ENCODE measurements around the gene NFIA. TPM values are rescaled to one million over a fixed set of nuclear protein-coding genes. Genes with fewer than 3 reads are reported as not detected.

The NFIA gene
- total RNA-seq (100 to 1,000 TPM; 108 to 127 (median 113) TPM), polyA plus RNA-seq (15.9 TPM)
- long read RNA-seq, donor 1, full-length matches to known transcripts: 180 of 274 reads
- long read RNA-seq, donor 1, partial matches to known transcripts: 28 of 274 reads
- long read RNA-seq, donor 1, other reads (novel, unspliced or antisense): 66 of 274 reads
- long read RNA-seq, donor 2, full-length matches to known transcripts: 35 of 51 reads
- long read RNA-seq, donor 2, partial matches to known transcripts: 7 of 51 reads
- long read RNA-seq, donor 2, other reads (novel, unspliced or antisense): 9 of 51 reads
- long read RNA-seq, donor 3, full-length matches to known transcripts: 135 of 293 reads
- long read RNA-seq, donor 3, partial matches to known transcripts: 83 of 293 reads
- long read RNA-seq, donor 3, other reads (novel, unspliced or antisense): 75 of 293 reads
- long read RNA-seq, donor 4, full-length matches to known transcripts: 35 of 57 reads
- long read RNA-seq, donor 4, partial matches to known transcripts: 8 of 57 reads
- long read RNA-seq, donor 4, other reads (novel, unspliced or antisense): 14 of 57 reads

GRCh38 chr1:61082311-61083012, at the start of gene NFIA:
NFIA (plus strand) TSS chr1:61082561.
- H3K4me1 ChIP-seq (ENCODE audit: control insufficient read depth, insufficient read depth, low read length): peaks cover 8% of the 10 kb centered on the region
- DNase-seq (peak; percentile 60 to 84 (median 78)), ATAC-seq (peak; percentile 41 to 45)
- peak within 1 kb of the TSS; percentile 98 for H3K4me3 ChIP-seq (ENCODE audit: low read length)
- H3K27ac ChIP-seq (ENCODE audit: low read length): peak within 1 kb of the TSS; percentile 99
- intact Hi-C loops (cut with DNase I): loop anchor here in 3 of 4 donors (2.0 to 10.0 kb wide), 5 partner anchors 30 to 372 kb away; no protein-coding TSS in a partner anchor
- H3K27me3 ChIP-seq (ENCODE audit: control insufficient read depth, insufficient read depth): no peaks in the 10 kb centered on the region
- WGBS: under 1% methylated on average over 64 of the region's 73 CpGs
- no peaks in the 10 kb centered on the region for H3K9me3 ChIP-seq (ENCODE audit: control insufficient read depth, low read length)

DNA sequence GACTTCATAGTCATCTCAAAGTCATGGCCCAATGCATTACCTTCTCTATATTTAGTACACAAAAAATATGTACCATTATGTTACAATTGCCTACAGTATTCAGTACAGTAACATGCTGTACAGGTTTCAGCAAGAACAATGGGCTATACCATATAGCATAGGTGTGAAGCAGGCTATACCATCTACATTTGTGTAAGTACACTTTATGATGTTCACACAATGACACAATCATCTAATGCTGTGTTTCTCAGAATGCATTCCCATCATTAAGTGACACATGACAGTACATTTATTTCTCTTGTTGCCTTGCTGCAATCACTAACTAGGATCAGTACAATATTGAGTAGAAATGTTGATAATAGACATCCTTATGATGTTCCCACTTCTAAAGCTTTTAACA, 46.5 kb upstream of the NFIA start:
- no peaks in the 10 kb centered on the region for H3K27me3 ChIP-seq (ENCODE audit: control insufficient read depth, insufficient read depth)
- DNase-seq: no peak
- no peaks in the 10 kb centered on the region for H3K9me3 ChIP-seq (ENCODE audit: control insufficient read depth, low read length)
- intact Hi-C loops (cut with DNase I): no loop called here
- no peaks in the 10 kb centered on the region for H3K4me1 ChIP-seq (ENCODE audit: control insufficient read depth, insufficient read depth, low read length)
- H3K4me3 ChIP-seq (ENCODE audit: low read length): no peak overlapping the region
- no peak overlapping the region for H3K27ac ChIP-seq (ENCODE audit: low read length)
- no peak for ATAC-seq

DNA sequence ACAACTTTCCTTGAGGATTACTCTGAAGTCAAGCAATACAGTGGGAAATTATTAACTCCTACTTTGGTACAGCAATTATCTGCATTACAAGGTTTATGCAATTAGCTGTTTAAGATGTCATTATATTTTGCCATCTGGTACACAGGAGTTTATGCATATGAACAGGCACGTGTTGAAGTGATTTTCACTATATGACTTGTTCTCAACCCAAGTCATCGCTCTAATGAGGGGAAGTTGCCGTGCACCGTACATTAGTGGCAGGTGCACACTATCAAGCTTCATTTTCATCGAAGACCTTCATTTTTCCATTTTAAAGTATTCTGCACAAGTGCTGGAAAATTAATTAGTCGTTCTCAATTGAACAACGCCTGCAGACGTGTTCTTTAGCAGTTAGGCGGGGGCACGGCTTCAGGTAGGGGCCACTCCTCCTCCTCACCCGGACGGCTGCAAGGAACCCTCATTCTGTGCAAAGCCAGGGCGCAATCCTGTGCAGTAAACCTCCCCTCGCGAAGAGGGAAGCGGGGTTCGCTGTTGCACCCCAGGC, 39.8 kb upstream of the NFIA start:
- no peak for DNase-seq
- no peak overlapping the region for H3K27ac ChIP-seq (ENCODE audit: low read length)
- H3K4me1 ChIP-seq (ENCODE audit: control insufficient read depth, insufficient read depth, low read length): no peaks in the 10 kb centered on the region
- H3K27me3 ChIP-seq (ENCODE audit: control insufficient read depth, insufficient read depth): no peaks in the 10 kb centered on the region
- WGBS: 31% methylated on average over 17 of the region's 17 CpGs
- no peak for ATAC-seq
- no peaks in the 10 kb centered on the region for H3K9me3 ChIP-seq (ENCODE audit: control insufficient read depth, low read length)
- peak overlapping the region; percentile 50 for H3K4me3 ChIP-seq (ENCODE audit: low read length)
- intact Hi-C loops (cut with DNase I): loop anchor here (2.0 to 10.0 kb wide), 9 partner anchors 60 to 1068 kb away; no protein-coding TSS in a partner anchor

DNA sequence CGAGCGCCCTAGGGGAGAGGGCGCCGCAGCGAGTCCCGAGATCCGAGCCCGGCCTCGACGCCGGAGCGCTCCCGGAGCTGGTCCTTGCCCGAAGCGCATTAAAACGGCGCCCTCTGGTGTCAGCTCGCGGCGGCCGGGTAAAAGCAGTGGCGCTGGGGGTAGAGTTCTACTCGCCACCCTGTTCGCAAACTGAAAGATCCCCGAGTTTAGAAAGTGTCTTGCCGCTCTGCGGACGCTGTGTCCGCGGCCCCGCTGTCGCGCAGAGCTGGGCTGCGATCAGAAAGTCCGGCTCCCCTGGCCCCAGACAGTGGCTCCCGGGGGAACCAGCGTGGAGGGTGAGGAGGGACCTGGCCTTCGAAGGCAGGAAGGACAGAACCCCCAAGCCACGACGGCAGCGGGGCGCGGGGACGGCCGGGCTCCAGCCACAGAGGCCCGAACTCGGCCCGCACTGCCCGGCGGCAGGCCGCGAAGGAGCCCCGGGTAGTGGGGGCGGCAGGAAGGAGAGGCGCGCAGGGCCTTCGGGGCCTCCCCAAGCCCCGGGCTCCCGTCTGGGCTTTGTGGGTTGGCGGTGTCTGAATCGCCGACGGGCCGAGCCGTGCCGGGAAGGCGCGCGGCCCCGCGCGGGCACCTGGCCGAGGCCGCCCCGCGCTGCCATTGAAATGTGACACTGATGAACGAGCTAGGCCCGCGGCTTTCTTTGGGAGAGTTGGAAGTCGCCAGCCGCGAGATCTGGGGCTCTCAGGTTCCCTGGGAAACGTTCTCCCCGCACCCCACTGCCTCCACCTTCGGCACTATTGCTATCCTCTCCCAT, 39.1 kb upstream of the NFIA start:
- Histone ChIP-seq H3K9me3 (ENCODE audit: control insufficient read depth, low read length) (no peaks in the 10 kb centered on the region), H3K27me3 (ENCODE audit: control insufficient read depth, insufficient read depth) (no peaks in the 10 kb centered on the region), H3K27ac (ENCODE audit: low read length) (peak overlapping the region; percentile 31), H3K4me1 (ENCODE audit: control insufficient read depth, insufficient read depth, low read length) (no peaks in the 10 kb centered on the region), H3K4me3 (ENCODE audit: low read length) (peak overlapping the region; percentile 50)
- ATAC-seq (peak; percentile 96 to 97), DNase-seq (peak; percentile 92 to 97 (median 96))
- WGBS: 8% methylated on average over 85 of the region's 85 CpGs
- intact Hi-C loops (cut with DNase I): loop anchor here (2.0 to 10.0 kb wide), 9 partner anchors 61 to 1068 kb away; no protein-coding TSS in a partner anchor

DNA sequence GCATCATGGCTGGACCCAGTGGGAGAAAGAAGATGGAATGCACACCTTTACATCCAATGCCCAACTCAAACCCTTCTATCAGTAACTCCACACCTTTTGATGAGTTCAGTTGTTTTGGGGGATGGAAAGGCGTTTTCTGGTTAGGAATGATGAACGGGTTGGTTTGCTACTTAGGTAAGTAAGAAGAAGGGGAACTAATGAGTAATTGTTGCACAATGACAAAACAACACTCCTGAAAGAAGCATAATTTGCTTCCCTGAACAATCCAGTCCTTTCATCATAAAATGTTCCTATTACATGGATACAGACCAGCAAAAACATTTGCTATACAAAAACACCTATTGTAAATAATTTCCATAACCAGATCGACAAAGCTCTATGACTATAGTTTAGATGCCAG, 35.9 kb upstream of the NFIA start:
- no peak overlapping the region for H3K4me3 ChIP-seq (ENCODE audit: low read length)
- intact Hi-C loops (cut with DNase I): loop anchor here in 2 of 4 donors (10.0 kb wide), 2 partner anchors 808 to 1072 kb away; no protein-coding TSS in a partner anchor
- no peaks in the 10 kb centered on the region for H3K9me3 ChIP-seq (ENCODE audit: control insufficient read depth, low read length)
- no peak overlapping the region for H3K27ac ChIP-seq (ENCODE audit: low read length)
- no peaks in the 10 kb centered on the region for H3K4me1 ChIP-seq (ENCODE audit: control insufficient read depth, insufficient read depth, low read length)
- ATAC-seq: no peak
- H3K27me3 ChIP-seq (ENCODE audit: control insufficient read depth, insufficient read depth): no peaks in the 10 kb centered on the region
- no peak for DNase-seq
- WGBS: 90% methylated on average over 3 of the region's 3 CpGs

GRCh38 chr1:61047061-61047460, 35.3 kb upstream of the NFIA start:
- 92% methylated on average over 3 of the region's 3 CpGs for WGBS
- no peaks in the 10 kb centered on the region for H3K4me1 ChIP-seq (ENCODE audit: control insufficient read depth, insufficient read depth, low read length)
- no peaks in the 10 kb centered on the region for H3K27me3 ChIP-seq (ENCODE audit: control insufficient read depth, insufficient read depth)
- no peak overlapping the region for H3K27ac ChIP-seq (ENCODE audit: low read length)
- no peaks in the 10 kb centered on the region for H3K9me3 ChIP-seq (ENCODE audit: control insufficient read depth, low read length)
- intact Hi-C loops (cut with DNase I): loop anchor here in 2 of 4 donors (10.0 kb wide), 2 partner anchors 808 to 1072 kb away; no protein-coding TSS in a partner anchor
- H3K4me3 ChIP-seq (ENCODE audit: low read length): no peak overlapping the region
- ATAC-seq (no peak), DNase-seq (no peak)

GRCh38 chr1:61049850-61050540, 32.4 kb upstream of the NFIA start:
- DNase-seq (peak; percentile 93 to 97 (median 97)), ATAC-seq (peak; percentile 86 to 87)
- intact Hi-C loops (cut with DNase I): loop anchor here (5.0 to 10.0 kb wide), 11 partner anchors 132 to 1075 kb away; no protein-coding TSS in a partner anchor
- H3K4me1 ChIP-seq (ENCODE audit: control insufficient read depth, insufficient read depth, low read length): peaks cover 6% of the 10 kb centered on the region
- no peaks in the 10 kb centered on the region for H3K9me3 ChIP-seq (ENCODE audit: control insufficient read depth, low read length)
- peak overlapping the region; percentile 94 for H3K4me3 ChIP-seq (ENCODE audit: low read length)
- under 1% methylated on average over 48 of the region's 48 CpGs for WGBS
- no peaks in the 10 kb centered on the region for H3K27me3 ChIP-seq (ENCODE audit: control insufficient read depth, insufficient read depth)
- peak overlapping the region; percentile 85 for H3K27ac ChIP-seq (ENCODE audit: low read length)

DNA sequence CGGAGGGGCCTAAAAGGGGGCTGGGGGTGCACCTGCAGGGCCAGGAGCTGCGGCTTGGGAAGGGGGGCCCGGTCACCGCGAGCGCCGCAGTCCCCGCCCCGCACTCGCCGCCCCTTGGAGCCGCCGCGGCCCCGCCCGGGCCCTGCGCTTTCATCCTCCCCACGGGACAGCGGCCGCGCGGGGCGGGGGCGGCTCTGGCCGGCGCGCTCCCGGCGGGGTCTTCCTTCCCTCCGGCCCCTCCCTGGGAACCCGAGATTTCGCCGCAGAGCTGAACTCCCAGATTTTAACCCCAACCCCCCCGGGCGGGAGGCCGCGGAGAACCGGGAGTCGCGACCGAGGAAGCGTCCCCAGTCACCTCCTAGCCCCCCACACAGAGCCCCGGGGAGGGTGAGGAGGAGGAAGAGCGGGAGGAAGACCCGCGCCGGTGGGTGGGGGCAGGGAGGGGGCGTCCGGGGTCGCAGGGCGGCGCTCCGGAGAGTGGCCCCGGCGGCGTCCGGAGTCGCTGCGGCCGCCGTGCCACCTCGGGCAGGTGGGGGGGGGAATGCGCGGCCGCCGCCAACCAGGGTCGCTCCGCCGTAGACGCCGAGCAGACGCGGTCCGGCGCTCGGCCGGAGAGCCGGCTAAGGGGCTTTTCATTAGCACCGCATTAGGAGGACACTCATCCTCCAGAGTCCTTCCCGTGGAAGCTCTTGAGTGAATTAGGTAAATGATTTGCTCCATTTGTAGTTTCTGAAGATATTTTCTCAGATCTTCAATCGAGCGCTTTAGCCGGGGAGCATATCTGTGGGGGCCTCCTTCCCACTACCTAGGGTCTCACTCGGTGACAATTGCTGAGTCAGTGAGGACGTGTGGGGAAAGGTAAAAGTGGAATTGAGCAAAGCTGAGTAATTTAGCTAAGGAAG, 31.6 kb upstream of the NFIA start:
- H3K27ac ChIP-seq (ENCODE audit: low read length): peak overlapping the region; percentile 85
- H3K4me1 ChIP-seq (ENCODE audit: control insufficient read depth, insufficient read depth, low read length): peaks cover 6% of the 10 kb centered on the region
- ATAC-seq: peak; percentile 84 to 90
- H3K9me3 ChIP-seq (ENCODE audit: control insufficient read depth, low read length): no peaks in the 10 kb centered on the region
- H3K27me3 ChIP-seq (ENCODE audit: control insufficient read depth, insufficient read depth): no peaks in the 10 kb centered on the region
- peak; percentile 82 to 92 (median 91) for DNase-seq
- WGBS: under 1% methylated on average over 85 of the region's 85 CpGs
- peak overlapping the region; percentile 94 for H3K4me3 ChIP-seq (ENCODE audit: low read length)
- intact Hi-C loops (cut with DNase I): loop anchor here (5.0 to 10.0 kb wide), 10 partner anchors 132 to 804 kb away; no protein-coding TSS in a partner anchor

GRCh38 chr1:61051443-61051718, 31.0 kb upstream of the NFIA start:
- H3K4me1 ChIP-seq (ENCODE audit: control insufficient read depth, insufficient read depth, low read length): peaks cover 6% of the 10 kb centered on the region
- ATAC-seq (no peak), DNase-seq (no peak)
- H3K4me3 ChIP-seq (ENCODE audit: low read length): peak overlapping the region; percentile 94
- WGBS: 23% methylated on average over 4 of the region's 4 CpGs
- intact Hi-C loops (cut with DNase I): loop anchor here (5.0 to 10.0 kb wide), 10 partner anchors 131 to 803 kb away; no protein-coding TSS in a partner anchor
- peak overlapping the region; percentile 85 for H3K27ac ChIP-seq (ENCODE audit: low read length)
- H3K9me3 ChIP-seq (ENCODE audit: control insufficient read depth, low read length): no peaks in the 10 kb centered on the region
- H3K27me3 ChIP-seq (ENCODE audit: control insufficient read depth, insufficient read depth): no peaks in the 10 kb centered on the region

All from right cardiac atrium (tissue), 5 donors.